ENCODE measurements around the gene BTBD7. TPM values are rescaled to one million over a fixed set of nuclear protein-coding genes. Genes with fewer than 3 reads are reported as not detected.

The BTBD7 gene
- total and polyA plus RNA-seq, 2 donors (not counting 1 experiment from before 2014, with no cell fraction given): 8.1 to 48.6 TPM

DNA sequence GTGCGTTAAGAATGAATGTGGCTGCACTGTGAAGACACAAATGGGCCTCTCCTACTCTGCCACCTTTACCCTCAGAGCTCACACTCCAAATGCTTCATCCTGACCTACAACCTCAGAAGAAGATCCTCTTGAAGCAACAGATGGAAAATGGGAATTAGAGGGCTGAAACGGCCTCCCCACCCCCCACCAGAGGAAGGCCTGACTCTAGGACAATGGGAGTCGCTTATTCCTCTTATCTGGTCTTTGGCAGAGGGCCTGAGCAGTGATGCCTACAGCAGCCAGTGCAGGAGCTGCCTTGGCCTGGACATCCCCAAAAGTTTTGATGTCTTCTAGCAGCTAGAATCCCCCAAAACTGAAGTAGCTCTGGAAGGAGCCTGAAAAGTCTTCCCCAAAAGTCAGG, 29.2 kb downstream of the BTBD7 start:
- H3K9me3 ChIP-seq (ENCODE audit: control extremely low read depth in 1 of 3, control insufficient read depth in 2 of 3, insufficient read depth in 1 of 3, low read length in 2 of 3): no peaks in the 10 kb centered on the region
- H2AFZ ChIP-seq (ENCODE audit: insufficient read depth, low read depth, low read length, poor library complexity, severe bottlenecking): no peak overlapping the region

DNA sequence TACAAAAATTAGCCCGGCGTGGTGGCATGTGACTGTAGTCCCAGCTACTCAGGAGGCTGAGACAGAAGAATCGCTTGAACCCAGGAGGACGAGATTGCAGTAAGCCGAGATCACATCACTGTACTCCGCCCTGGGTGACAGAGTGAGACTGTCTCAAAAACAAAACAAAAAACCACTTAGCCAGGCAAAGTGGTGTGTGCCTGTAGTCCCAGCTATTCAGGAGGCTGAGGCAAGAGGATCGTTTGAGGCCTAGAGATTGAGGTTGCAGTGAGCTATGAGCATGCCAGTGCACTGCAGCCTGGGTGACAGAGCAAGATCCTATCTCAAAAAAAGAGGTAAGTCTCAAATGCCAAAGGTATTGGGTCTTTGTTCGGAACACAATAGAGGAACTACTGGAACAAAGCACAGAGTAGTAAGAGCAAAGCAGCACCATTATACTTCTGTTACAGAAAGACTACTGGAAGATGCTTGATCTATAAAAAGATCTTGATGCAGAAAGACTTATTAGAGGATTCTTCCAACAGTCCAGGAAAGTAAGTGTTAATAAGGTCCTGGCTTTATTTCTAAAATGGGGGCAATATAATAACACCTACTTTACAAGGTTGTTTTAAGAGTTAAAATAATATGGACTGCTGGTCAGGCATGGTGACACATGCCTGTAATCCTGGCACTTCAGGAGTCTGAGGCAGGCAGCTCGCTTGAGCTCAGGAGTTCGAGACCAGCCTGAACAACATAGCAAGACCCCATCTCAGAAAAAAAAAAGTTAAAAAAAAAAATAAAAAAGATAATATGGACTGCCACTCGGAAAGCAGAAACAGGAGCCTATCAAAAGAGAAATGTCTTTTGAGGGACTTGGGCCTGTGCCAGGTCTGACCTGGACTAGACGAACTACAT, 29.9 kb downstream of the BTBD7 start:
- Mint-ChIP-seq H3K27ac (no peak overlapping the region), H3K4me3 (no peak overlapping the region), H3K9me3 (ENCODE audit: insufficient read depth) (no peaks in the 10 kb centered on the region), H3K27me3 (no peaks in the 10 kb centered on the region), H3K4me1 (peaks cover 48% of the 10 kb centered on the region)
- Histone ChIP-seq H3K27ac (ENCODE audit: low read length in 2 of 2) (no peak overlapping the region), H3K4me3 (ENCODE audit: control extremely low read depth in 1 of 5, extremely low read depth in 1 of 5, insufficient read depth in 1 of 5, low read depth in 2 of 5, low read length in 4 of 5) (no peak overlapping the region), H3K4me2 (replicated peaks; ENCODE audit: low read depth, low read length, poor library complexity, severe bottlenecking) (no peak overlapping the region), H3K27me3 (replicated peaks in 1 of 4; ENCODE audit: control extremely low read depth in 1 of 4, control insufficient read depth in 3 of 4, insufficient read depth in 4 of 4, low read length in 3 of 4) (no peaks in the 10 kb centered on the region), H3K79me2 (ENCODE audit: control insufficient read depth, insufficient read depth, low read length) (peaks cover 90% of the 10 kb centered on the region), H2AFZ (ENCODE audit: insufficient read depth, low read depth, low read length, poor library complexity, severe bottlenecking) (no peak overlapping the region), H3K4me1 (ENCODE audit: control insufficient read depth in 2 of 2, insufficient read depth in 2 of 2, low read length in 2 of 2) (peaks cover 4 to 7% of the 10 kb centered on the region in 2 donors), H4K20me1 (ENCODE audit: control insufficient read depth, insufficient read depth, low read length, poor library complexity, severe bottlenecking) (peaks cover 69% of the 10 kb centered on the region), H3K36me3 (replicated peaks in 1 of 2; ENCODE audit: control extremely low read depth in 1 of 2, control insufficient read depth in 1 of 2, extremely low read depth in 1 of 2, insufficient read depth in 2 of 2, low read length in 1 of 2) (peaks cover 0 to 4% of the 10 kb centered on the region in 2 experiments), H3K9ac (ENCODE audit: low read length) (no peak overlapping the region), H3K9me3 (ENCODE audit: control extremely low read depth in 1 of 3, control insufficient read depth in 2 of 3, insufficient read depth in 1 of 3, low read length in 2 of 3) (no peaks in the 10 kb centered on the region)
- 99% methylated on average over 8 of the region's 12 CpGs for WGBS (ENCODE audit: insufficient coverage)
- ATAC-seq (ENCODE audit: low read depth) (no peak), DNase-seq (no peak)
- intact Hi-C loops (cut with micrococcal nuclease): no loop called here
- ChIA-PET CTCF (no interaction called here), POLR2A (no interaction called here)
- TF ChIP-seq EZH2 (IDR thresholded peaks at IDR 0.05; ENCODE audit: borderline replicate concordance, insufficient read depth, low read depth, low read length, poor library complexity, severe bottlenecking): no peak
- TF ChIP-seq, protein P1, sequence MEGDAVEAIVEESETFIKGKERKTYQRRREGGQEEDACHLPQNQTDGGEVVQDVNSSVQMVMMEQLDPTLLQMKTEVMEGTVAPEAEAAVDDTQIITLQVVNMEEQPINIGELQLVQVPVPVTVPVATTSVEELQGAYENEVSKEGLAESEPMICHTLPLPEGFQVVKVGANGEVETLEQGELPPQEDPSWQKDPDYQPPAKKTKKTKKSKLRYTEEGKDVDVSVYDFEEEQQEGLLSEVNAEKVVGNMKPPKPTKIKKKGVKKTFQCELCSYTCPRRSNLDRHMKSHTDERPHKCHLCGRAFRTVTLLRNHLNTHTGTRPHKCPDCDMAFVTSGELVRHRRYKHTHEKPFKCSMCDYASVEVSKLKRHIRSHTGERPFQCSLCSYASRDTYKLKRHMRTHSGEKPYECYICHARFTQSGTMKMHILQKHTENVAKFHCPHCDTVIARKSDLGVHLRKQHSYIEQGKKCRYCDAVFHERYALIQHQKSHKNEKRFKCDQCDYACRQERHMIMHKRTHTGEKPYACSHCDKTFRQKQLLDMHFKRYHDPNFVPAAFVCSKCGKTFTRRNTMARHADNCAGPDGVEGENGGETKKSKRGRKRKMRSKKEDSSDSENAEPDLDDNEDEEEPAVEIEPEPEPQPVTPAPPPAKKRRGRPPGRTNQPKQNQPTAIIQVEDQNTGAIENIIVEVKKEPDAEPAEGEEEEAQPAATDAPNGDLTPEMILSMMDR (IDR thresholded peaks at IDR 0.05): no peak

More for the DNA sequence above, 29.2 kb downstream of the BTBD7 start:
- ATAC-seq (ENCODE audit: low read depth): no peak
- Mint-ChIP-seq H3K9me3 (ENCODE audit: insufficient read depth) (no peaks in the 10 kb centered on the region), H3K4me3 (no peak overlapping the region), H3K27me3 (no peaks in the 10 kb centered on the region), H3K4me1 (peaks cover 49% of the 10 kb centered on the region), H3K27ac (no peak overlapping the region)
- intact Hi-C loops (cut with micrococcal nuclease): no loop called here
- Histone ChIP-seq H3K4me1 (ENCODE audit: control insufficient read depth in 2 of 2, insufficient read depth in 2 of 2, low read length in 2 of 2) (peaks cover 4 to 7% of the 10 kb centered on the region in 2 donors), H3K27ac (ENCODE audit: low read length in 2 of 2) (no peak overlapping the region), H3K36me3 (replicated peaks in 1 of 2; ENCODE audit: control extremely low read depth in 1 of 2, control insufficient read depth in 1 of 2, extremely low read depth in 1 of 2, insufficient read depth in 2 of 2, low read length in 1 of 2) (peaks cover 0 to 4% of the 10 kb centered on the region in 2 experiments), H3K4me3 (ENCODE audit: control extremely low read depth in 1 of 5, extremely low read depth in 1 of 5, insufficient read depth in 1 of 5, low read depth in 2 of 5, low read length in 4 of 5) (no peak overlapping the region), H3K9ac (ENCODE audit: low read length) (no peak overlapping the region), H3K27me3 (replicated peaks in 1 of 4; ENCODE audit: control extremely low read depth in 1 of 4, control insufficient read depth in 3 of 4, insufficient read depth in 4 of 4, low read length in 3 of 4) (no peaks in the 10 kb centered on the region), H4K20me1 (ENCODE audit: control insufficient read depth, insufficient read depth, low read length, poor library complexity, severe bottlenecking) (peaks cover 68% of the 10 kb centered on the region), H3K79me2 (ENCODE audit: control insufficient read depth, insufficient read depth, low read length) (peaks cover 90% of the 10 kb centered on the region), H3K4me2 (replicated peaks; ENCODE audit: low read depth, low read length, poor library complexity, severe bottlenecking) (no peak overlapping the region)
- POLR2A ChIA-PET: no interaction called here
- WGBS (ENCODE audit: insufficient coverage): 88% methylated on average over 2 of the region's 3 CpGs
- CTCF ChIA-PET: no interaction called here
- no peak for DNase-seq
- no peak for TF ChIP-seq EZH2 (IDR thresholded peaks at IDR 0.05; ENCODE audit: borderline replicate concordance, insufficient read depth, low read depth, low read length, poor library complexity, severe bottlenecking)
- TF ChIP-seq, protein P1 (IDR thresholded peaks at IDR 0.05): no peak
